ENCODE data around the gene SFXN3. TPM values are rescaled to one million over a fixed set of nuclear protein-coding genes. Genes with fewer than 3 reads are reported as not detected.
"Not testable (repeated sequence)": the region's sequence is repeated elsewhere in the genome, so short reads cannot be mapped to it uniquely, and the experiment has no call there.

The SFXN3 gene
- total and polyA plus RNA-seq, 10 of the 15 experiments (the other 5 are each of a cell fraction or from before 2014, with no cell fraction given): 0.05 to 11.3 (median 1.2) TPM

GRCh38 chr10:101034404-101034803, 3.4 kb downstream of the SFXN3 start:
- H3K4me3 ChIP-seq; H2AFZ ChIP-seq (ENCODE audit: control insufficient read depth, low read depth, low read length); H3K27ac ChIP-seq (ENCODE audit: control insufficient read depth, insufficient read depth); FAIRE-seq; H3K27me3 ChIP-seq (replicated peaks in 1 of 2; ENCODE audit: control insufficient read depth in 2 of 2, insufficient read depth in 2 of 2, low read length in 1 of 2); in situ Hi-C loops (cut with MboI); H3K79me2 ChIP-seq (ENCODE audit: control insufficient read depth, insufficient read depth, low read length); H3K9ac ChIP-seq (ENCODE audit: control insufficient read depth, insufficient read depth, low read length); POLR2A ChIA-PET; DNase-seq (ENCODE audit: low read depth, low spot score); H4K20me1 ChIP-seq (ENCODE audit: control insufficient read depth, insufficient read depth); BruUV-seq (replicated peaks); H3K9me3 ChIP-seq (replicated peaks; ENCODE audit: control insufficient read depth, insufficient read depth, low read length); ATAC-seq; H3K36me3 ChIP-seq (ENCODE audit: control insufficient read depth in 2 of 2, insufficient read depth in 2 of 2, low read length in 1 of 2); H3K4me2 ChIP-seq (ENCODE audit: control insufficient read depth, insufficient read depth): not testable (repeated sequence)
- peaks cover 21% of the 10 kb centered on the region for H3K4me1 ChIP-seq (ENCODE audit: control insufficient read depth, insufficient read depth, low read length)
- ChIA-PET CTCF (interaction anchor here (1.1 to 2.1 kb wide), 3 partner anchors 8 to 20 kb away, joined by 4 to 11 read pairs (median 5); no protein-coding TSS in a partner anchor), RAD21 (ENCODE audit: unreplicated experiment) (interaction anchor here (0.6 kb wide), 1 partner anchor 8 kb away, joined by 3 read pairs; no protein-coding TSS in a partner anchor), SMC1A (ENCODE audit: uncharacterized antibody, unreplicated experiment) (interaction anchor here (2.2 kb wide), 1 partner anchor 9 kb away, joined by 5 read pairs; no protein-coding TSS in a partner anchor)
- WGBS (ENCODE audit: insufficient coverage, insufficient replicate concordance, low lambda C conversion rate, missing lambda C conversion rate): 80% methylated on average over 4 of the region's 4 CpGs
- intact Hi-C loops (cut with micrococcal nuclease; ENCODE audit: unreplicated experiment): loop anchor here (5.0 kb wide), 1 partner anchor 33 kb away; no protein-coding TSS in a partner anchor

- ATAC-seq: no peak
- FAIRE-seq: no peak
- DNase-seq (ENCODE audit: low read depth, low spot score): no peak
- ChIA-PET SMC1A (ENCODE audit: uncharacterized antibody, unreplicated experiment) (interaction anchor here (1.0 to 2.2 kb wide), 2 partner anchors 8 to 10 kb away, joined by 3 to 5 read pairs; no protein-coding TSS in a partner anchor), RAD21 (ENCODE audit: unreplicated experiment) (interaction anchor here (1.6 kb wide), 1 partner anchor 17 kb away, joined by 6 read pairs; no protein-coding TSS in a partner anchor), POLR2A (no interaction called here), CTCF (interaction anchor here (1.0 to 2.1 kb wide), 3 partner anchors 15 to 32 kb away, joined by 4 to 11 read pairs (median 6); no protein-coding TSS in a partner anchor)
- Histone ChIP-seq H3K9ac (ENCODE audit: control insufficient read depth, insufficient read depth, low read length) (no peak overlapping the region), H3K4me2 (ENCODE audit: control insufficient read depth, insufficient read depth) (no peak overlapping the region), H3K9me3 (replicated peaks; ENCODE audit: control insufficient read depth, insufficient read depth, low read length) (no peaks in the 10 kb centered on the region), H3K36me3 (ENCODE audit: control insufficient read depth in 2 of 2, insufficient read depth in 2 of 2, low read length in 1 of 2) (no peaks in the 10 kb centered on the region), H2AFZ (ENCODE audit: control insufficient read depth, low read depth, low read length) (no peak overlapping the region), H3K4me1 (ENCODE audit: control insufficient read depth, insufficient read depth, low read length) (peaks cover 21% of the 10 kb centered on the region), H3K4me3 (no peak overlapping the region), H4K20me1 (ENCODE audit: control insufficient read depth, insufficient read depth) (no peaks in the 10 kb centered on the region), H3K27ac (ENCODE audit: control insufficient read depth, insufficient read depth) (no peak overlapping the region), H3K27me3 (replicated peaks in 1 of 2; ENCODE audit: control insufficient read depth in 2 of 2, insufficient read depth in 2 of 2, low read length in 1 of 2) (peaks cover 0 to 5% of the 10 kb centered on the region in 2 experiments; a peak in 1 of 4 replicates), H3K79me2 (ENCODE audit: control insufficient read depth, insufficient read depth, low read length) (no peaks in the 10 kb centered on the region)
- 64% methylated on average over 7 of the region's 7 CpGs for WGBS (ENCODE audit: insufficient coverage, insufficient replicate concordance, low lambda C conversion rate, missing lambda C conversion rate)
- intact Hi-C loops (cut with micrococcal nuclease; ENCODE audit: unreplicated experiment) (no loop called here), in situ Hi-C loops (cut with MboI) (loop anchor here (5.0 kb wide), 1 partner anchor 107 kb away; no protein-coding TSS in a partner anchor)
- TF ChIP-seq NR2C1 (IDR thresholded peaks at IDR 0.05) (no peak), FOXK2 (IDR thresholded peaks at IDR 0.05) (no peak), E4F1 (IDR thresholded peaks at IDR 0.05; ENCODE audit: borderline replicate concordance, partially characterized antibody) (no peak), YY1 (IDR thresholded peaks at IDR 0.05; ENCODE audit: low read depth, low read length) (no peak)
- BruUV-seq (replicated peaks): no TSS peak
Observed at GRCh38 chr10:101035314-101035713, 4.3 kb downstream of the SFXN3 start.
